Epithelial cell of proximal tubule (primary cell): ENCODE data around the gene VPS41. TPM values are rescaled to one million over a fixed set of nuclear protein-coding genes. Genes with fewer than 3 reads are reported as not detected.

Source experiments
- DNase-seq: peaks from one replicate; pipeline ENCODE4 v3.0.0-alpha.2; 2011; ENCODE audit warnings: low read depth
- H3K4me3 ChIP-seq: 2 replicates; pipeline ENCODE4 v1.5.1; 2011; ENCODE audit warnings: low read depth, mild to moderate bottlenecking, low read length
- CTCF ChIP-seq: conservative IDR thresholded peaks from 2 replicates; pipeline ENCODE4 v1.5.1; 2012; ENCODE audit warnings: low read depth, mild to moderate bottlenecking, low read length
- total RNA-seq: library from RNA; depleted of rRNA; stranded (reverse); fragments of >200 nt; gene quantifications from 2 replicates; pipeline ENCODE4 v1.2.3, GENCODE V29; 2015

Gene VPS41
- total RNA-seq, 1 donor from 2014 or later: 22.7 TPM

- peak; percentile 100 for TF ChIP-seq CTCF
- DNase-seq: no peak
- no peak overlapping the region for H3K4me3 ChIP-seq
Observed at GRCh38 chr7:38932509-38933168, 23.6 kb upstream of the VPS41 start.

GRCh38 chr7:38929460-38930171, 20.6 kb upstream of the VPS41 start:
- H3K4me3 ChIP-seq: no peak overlapping the region
- peak; percentile 96 for DNase-seq
- TF ChIP-seq CTCF: no peak

GRCh38 chr7:38928506-38928905, 19.5 kb upstream of the VPS41 start:
- no peak overlapping the region for H3K4me3 ChIP-seq
- no peak for DNase-seq
- TF ChIP-seq CTCF: no peak

- no peak for DNase-seq
- H3K4me3 ChIP-seq: no peak overlapping the region
- TF ChIP-seq CTCF: no peak
Observed at GRCh38 chr7:38927751-38928150, 18.8 kb upstream of the VPS41 start.

DNA sequence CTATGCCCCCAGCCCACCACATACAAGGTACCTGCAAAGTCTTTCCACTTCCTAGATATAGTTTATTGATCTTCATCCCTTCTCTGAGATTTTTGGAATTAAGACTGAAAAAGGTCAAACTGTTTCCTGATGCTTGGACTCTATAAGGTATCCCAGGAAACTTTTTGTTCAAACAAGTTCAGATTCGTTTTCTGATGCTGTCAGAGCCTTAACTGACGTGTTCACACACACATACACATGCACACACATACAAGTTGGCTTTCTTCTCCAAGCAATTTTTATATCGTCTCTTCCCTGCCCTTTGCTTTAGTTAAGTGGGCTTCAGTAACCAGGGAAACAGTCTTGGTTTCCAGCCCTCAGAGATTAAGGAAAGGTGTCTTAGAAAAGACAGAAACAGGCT, 11.7 kb upstream of the VPS41 start:
- no peak overlapping the region for H3K4me3 ChIP-seq
- TF ChIP-seq CTCF: no peak
- no peak for DNase-seq

GRCh38 chr7:38916396-38916795, 7.4 kb upstream of the VPS41 start:
- no peak overlapping the region for H3K4me3 ChIP-seq
- TF ChIP-seq CTCF: no peak
- no peak for DNase-seq

DNA sequence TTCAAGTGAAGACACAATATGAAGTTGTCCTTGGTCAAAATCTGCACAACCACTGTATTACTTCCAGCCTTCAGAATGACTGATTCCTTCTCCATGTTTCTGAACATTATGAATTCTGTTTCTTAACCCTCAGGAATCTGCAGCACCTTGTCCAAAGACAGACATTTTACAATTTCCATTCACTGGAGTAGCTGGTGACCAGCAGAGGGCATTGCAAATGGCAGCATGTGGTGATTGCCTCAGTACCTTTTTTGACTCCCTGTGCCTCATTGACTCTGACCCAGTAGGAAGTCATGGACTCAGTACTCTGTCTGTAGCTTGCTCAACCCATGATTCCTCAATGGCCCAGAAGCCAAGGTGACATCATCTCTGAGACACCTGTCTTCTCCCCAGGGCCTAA, 879 bp upstream of the VPS41 start:
- no peak for DNase-seq
- no peak overlapping the region for H3K4me3 ChIP-seq
- TF ChIP-seq CTCF: peak; percentile 49
